DOHH2 (cell line): ENCODE measurements around the gene MED25.
A peak's percentile ranks its signal among the peaks of the same experiment; 100 is the strongest.

ENCODE experiments used
- H3F3A ChIP-seq: fragments of 200-600 bp; sonication (generic), shearing (Covaris generic); 2 replicates; pipeline ENCODE4 v1.6.0; 2016; ENCODE audit warnings: antibody characterized with exemption, mild to moderate bottlenecking; ENCODE audit not compliant: control insufficient read depth, insufficient read depth
- H3K27ac ChIP-seq: fragments of 200-600 bp; sonication (generic); 2 replicates; pipeline ENCODE4 v1.5.1; 2014; ENCODE audit warnings: low read depth, mild to moderate bottlenecking, low read length, moderate library complexity
- H3K27me3 ChIP-seq: fragments of 200-600 bp; sonication (generic); 2 replicates; pipeline ENCODE4 v1.6.1; 2014; ENCODE audit warnings: mild to moderate bottlenecking, low read length, mixed read lengths; ENCODE audit not compliant: control insufficient read depth
- H3K36me3 ChIP-seq: fragments of 200-600 bp; sonication (generic); 2 replicates; pipeline ENCODE4 v1.6.1; 2014; ENCODE audit warnings: mild to moderate bottlenecking, low read length, moderate library complexity, mixed read lengths; ENCODE audit not compliant: control insufficient read depth
- H3K4me1 ChIP-seq: fragments of 200-600 bp; sonication (generic); 2 replicates; pipeline ENCODE4 v1.6.1; 2014; ENCODE audit warnings: mild to moderate bottlenecking, low read length, mixed read lengths; ENCODE audit not compliant: control insufficient read depth
- H3K4me2 ChIP-seq: fragments of 200-600 bp; sonication (generic); 2 replicates; pipeline ENCODE4 v1.6.0; 2014; ENCODE audit warnings: mild to moderate bottlenecking, low read length, moderate library complexity
- H3K4me3 ChIP-seq: fragments of 200-600 bp; sonication (generic); 2 replicates; pipeline ENCODE4 v1.5.1; 2014; ENCODE audit warnings: mild to moderate bottlenecking, low read length, mixed read lengths
- H3K79me2 ChIP-seq: fragments of 200-600 bp; sonication (generic); 2 replicates; pipeline ENCODE4 v1.6.1; 2014; ENCODE audit warnings: mild to moderate bottlenecking, low read length, mixed read lengths; ENCODE audit not compliant: control insufficient read depth
- H3K9me2 ChIP-seq: fragments of 200-600 bp; sonication (generic); replicated peaks from 2 replicates; pipeline ENCODE4 v1.6.1; 2014; ENCODE audit warnings: mild to moderate bottlenecking, low read length, mixed read lengths; ENCODE audit not compliant: control insufficient read depth
- H3K9me3 ChIP-seq: fragments of 200-600 bp; sonication (generic); 2 replicates; pipeline ENCODE4 v1.6.1; 2014; ENCODE audit warnings: antibody characterized with exemption, low read length, mixed read lengths; ENCODE audit not compliant: control insufficient read depth, insufficient read depth
- H4K20me1 ChIP-seq: fragments of 200-600 bp; sonication (generic); 2 replicates; pipeline ENCODE4 v1.6.0; 2014; ENCODE audit warnings: low read depth, mild to moderate bottlenecking, antibody characterized with exemption, low read length, moderate library complexity; ENCODE audit not compliant: control insufficient read depth, insufficient read depth
- EZH2phosphoT487 ChIP-seq: fragments of 200-600 bp; sonication (generic); IDR thresholded peaks from 2 replicates; pipeline ENCODE4 v1.6.1; 2017; ENCODE audit warnings: borderline replicate concordance, mild to moderate bottlenecking, antibody characterized with exemption, low read length, moderate library complexity, mixed read lengths
- TF ChIP-seq, protein P1 (sequence below): fragments of 200-600 bp; sonication (generic); IDR thresholded peaks from one replicate; pipeline ENCODE4 v1.5.1; 2014; ENCODE audit warnings: antibody characterized with exemption, mild to moderate bottlenecking, low read depth, low read length; ENCODE audit not compliant: poor library complexity, severe bottlenecking

MED25 gene

DNA sequence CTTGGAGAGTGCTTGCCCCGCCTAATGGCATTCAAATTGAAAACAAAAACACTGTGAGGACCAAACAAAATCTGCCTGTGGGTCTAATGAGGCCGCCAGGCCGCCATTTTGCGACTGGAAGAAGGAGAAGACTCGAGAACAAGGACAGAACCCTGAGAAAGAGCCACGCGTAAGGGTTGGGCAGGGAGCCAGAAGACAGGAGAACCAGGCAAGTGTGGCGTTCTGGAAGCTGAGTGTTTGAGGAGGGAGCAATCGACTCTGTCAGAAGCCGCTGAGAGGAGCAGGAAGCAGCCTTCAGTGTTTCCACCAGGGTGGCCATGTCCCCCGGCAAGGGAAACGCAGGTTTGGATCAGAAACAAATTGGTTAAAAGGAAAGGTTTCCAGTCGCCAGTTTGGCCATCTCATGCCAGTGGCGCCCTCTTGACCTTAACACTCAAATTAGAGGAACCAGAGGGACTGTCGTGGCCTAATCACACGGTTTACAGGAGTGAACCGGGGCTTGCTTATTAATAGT, 22.7 kb downstream of the MED25 start:
- no peak for TF ChIP-seq EZH2phosphoT487
- TF ChIP-seq, protein P1, sequence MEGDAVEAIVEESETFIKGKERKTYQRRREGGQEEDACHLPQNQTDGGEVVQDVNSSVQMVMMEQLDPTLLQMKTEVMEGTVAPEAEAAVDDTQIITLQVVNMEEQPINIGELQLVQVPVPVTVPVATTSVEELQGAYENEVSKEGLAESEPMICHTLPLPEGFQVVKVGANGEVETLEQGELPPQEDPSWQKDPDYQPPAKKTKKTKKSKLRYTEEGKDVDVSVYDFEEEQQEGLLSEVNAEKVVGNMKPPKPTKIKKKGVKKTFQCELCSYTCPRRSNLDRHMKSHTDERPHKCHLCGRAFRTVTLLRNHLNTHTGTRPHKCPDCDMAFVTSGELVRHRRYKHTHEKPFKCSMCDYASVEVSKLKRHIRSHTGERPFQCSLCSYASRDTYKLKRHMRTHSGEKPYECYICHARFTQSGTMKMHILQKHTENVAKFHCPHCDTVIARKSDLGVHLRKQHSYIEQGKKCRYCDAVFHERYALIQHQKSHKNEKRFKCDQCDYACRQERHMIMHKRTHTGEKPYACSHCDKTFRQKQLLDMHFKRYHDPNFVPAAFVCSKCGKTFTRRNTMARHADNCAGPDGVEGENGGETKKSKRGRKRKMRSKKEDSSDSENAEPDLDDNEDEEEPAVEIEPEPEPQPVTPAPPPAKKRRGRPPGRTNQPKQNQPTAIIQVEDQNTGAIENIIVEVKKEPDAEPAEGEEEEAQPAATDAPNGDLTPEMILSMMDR: no peak

DNA sequence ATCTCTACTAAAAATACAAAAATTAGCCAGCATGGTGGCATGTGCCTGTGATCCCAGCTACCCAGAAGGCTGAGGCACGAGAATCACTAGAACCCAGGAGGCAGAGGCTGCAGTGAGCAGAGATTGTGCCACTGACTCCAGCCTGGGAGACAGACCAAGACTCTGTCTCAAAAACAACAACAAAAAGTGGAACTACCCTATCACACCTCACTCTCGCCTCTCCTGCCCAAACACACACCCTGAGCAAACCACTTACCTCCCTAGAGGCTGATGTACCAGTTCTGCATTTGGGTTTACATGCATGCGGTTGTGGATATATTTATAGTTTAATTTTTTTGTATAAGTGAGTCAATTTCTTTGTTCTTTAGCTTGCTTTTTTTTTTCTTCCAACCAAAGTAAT, 25.2 kb downstream of the MED25 start:
- Histone ChIP-seq H3K27me3 (no peaks in the 10 kb centered on the region), H3K9me2 (no peaks in the 10 kb centered on the region), H3K36me3 (peaks cover 29% of the 10 kb centered on the region), H3K9me3 (no peaks in the 10 kb centered on the region), H3K4me3 (peak overlapping the region; percentile 23), H3K4me1 (peaks cover 44% of the 10 kb centered on the region), H3K27ac (peak overlapping the region; percentile 70), H3K4me2 (peak overlapping the region; percentile 49), H4K20me1 (no peaks in the 10 kb centered on the region), H3K79me2 (no peaks in the 10 kb centered on the region; the same call in 1 of the 2 replicates), H3F3A (peaks cover 32% of the 10 kb centered on the region)
- TF ChIP-seq, protein P1: no peak
- TF ChIP-seq EZH2phosphoT487: no peak

More for the DNA sequence above, 22.7 kb downstream of the MED25 start:
- Histone ChIP-seq H3K27me3 (no peaks in the 10 kb centered on the region), H3K9me3 (no peaks in the 10 kb centered on the region), H3F3A (peaks cover 28% of the 10 kb centered on the region), H3K36me3 (peaks cover 54% of the 10 kb centered on the region), H4K20me1 (0 out of 2 replicates have a peak, but pooled peaks cover 2% of the 10 kb centered on the region), H3K79me2 (no peaks in the 10 kb centered on the region; the same call in 1 of the 2 replicates), H3K4me2 (no peak overlapping the region), H3K4me3 (no peak overlapping the region), H3K4me1 (peaks cover 39% of the 10 kb centered on the region), H3K9me2 (no peaks in the 10 kb centered on the region), H3K27ac (no peak overlapping the region)

DNA sequence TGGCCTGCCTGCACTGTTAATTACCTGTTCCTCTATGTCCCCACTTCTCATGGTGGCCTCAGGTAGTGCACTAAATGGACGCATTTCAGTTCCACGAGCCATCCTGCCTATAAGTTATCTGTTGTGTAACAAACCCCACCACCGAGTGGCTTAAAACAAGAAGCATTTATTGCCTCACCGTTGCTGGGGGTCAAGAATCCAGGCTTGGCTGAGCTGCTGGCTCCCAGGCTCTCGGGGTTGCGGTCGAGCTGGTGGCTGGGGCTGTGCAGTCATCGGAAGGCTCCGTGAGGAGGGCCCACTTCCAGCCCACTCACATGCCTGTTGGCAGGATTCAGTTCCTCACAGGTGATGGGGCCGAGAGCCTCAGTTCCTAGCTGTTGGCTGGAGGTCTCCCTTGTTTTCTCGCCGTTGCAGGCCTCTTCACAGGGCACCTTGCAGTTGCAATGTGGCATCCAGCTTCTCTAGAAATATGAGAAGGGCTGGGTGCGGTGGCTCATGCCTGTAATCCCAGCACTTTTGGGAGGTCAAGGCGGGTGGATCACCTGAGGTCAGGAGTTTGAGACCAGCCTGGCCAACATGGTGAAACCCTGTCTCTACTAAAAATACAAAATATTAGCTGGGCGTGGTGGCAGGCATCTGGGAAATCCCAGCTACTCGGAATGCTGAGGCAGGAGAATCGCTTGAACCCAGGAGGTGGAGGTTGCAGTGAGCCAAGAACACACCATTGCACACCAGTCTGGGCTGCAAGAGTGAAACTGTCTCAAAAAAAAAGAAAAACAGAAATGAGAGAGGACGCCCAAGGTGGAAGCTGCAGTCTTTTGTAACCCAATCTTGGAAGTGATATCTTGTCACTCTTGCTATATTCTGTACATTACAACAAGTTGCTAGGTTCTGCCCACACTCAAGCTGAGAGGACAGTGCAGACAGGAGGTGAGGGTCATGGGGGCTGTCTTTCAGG, 26.3 kb downstream of the MED25 start:
- H3K9me2 ChIP-seq: no peaks in the 10 kb centered on the region
- peaks cover 54% of the 10 kb centered on the region for H3K4me1 ChIP-seq
- TF ChIP-seq, protein P1: no peak
- TF ChIP-seq EZH2phosphoT487: no peak
- peaks cover 18% of the 10 kb centered on the region for H3K36me3 ChIP-seq
- peak overlapping the region; percentile 23 for H3K4me3 ChIP-seq
- H3K27me3 ChIP-seq: no peaks in the 10 kb centered on the region
- peak overlapping the region; percentile 70 for H3K27ac ChIP-seq
- peak overlapping the region; percentile 49 for H3K4me2 ChIP-seq
- H3F3A ChIP-seq: peaks cover 32% of the 10 kb centered on the region
- H3K9me3 ChIP-seq: no peaks in the 10 kb centered on the region
- no peaks in the 10 kb centered on the region for H4K20me1 ChIP-seq
- no peaks in the 10 kb centered on the region; the same call in 1 of the 2 replicates for H3K79me2 ChIP-seq
